ENCODE measurements around the gene PUDP.
"Not testable (repeated sequence)": the region's sequence is repeated elsewhere in the genome, so short reads cannot be mapped to it uniquely, and the experiment has no call there.

PUDP gene

DNA sequence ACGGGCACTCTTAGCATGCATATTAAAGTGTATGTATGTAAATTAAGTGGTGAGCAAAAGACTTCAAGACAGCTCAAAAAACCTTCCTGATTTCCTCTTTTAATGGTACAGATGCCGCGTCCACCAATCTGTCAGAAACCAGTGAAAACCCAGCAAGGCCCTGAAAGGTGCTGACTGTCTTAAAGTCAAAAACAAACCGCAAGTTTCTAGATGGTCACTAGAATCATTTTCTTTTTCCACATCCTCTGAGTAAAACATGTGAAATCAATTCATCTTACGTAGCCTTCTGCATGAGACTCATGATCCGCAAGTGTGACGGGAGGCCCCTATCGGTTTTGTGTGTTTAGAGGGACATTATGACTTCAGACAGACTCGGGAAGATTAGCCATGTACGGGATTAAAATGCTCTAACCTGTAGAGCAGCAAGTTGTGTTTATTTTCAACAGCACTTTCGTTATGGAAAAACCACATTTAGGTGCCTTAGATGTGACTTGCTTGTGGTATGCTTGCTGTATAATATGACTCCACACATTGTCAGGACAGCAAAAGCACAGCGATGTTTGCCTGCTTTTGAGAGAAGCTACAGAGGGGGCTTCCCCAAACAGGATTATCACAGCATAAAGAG lies 88.6 kb downstream of the PUDP start:
- no peaks in the 10 kb centered on the region for H3K27me3 ChIP-seq (ENCODE audit: control insufficient read depth, insufficient read depth, low read length)
- no peaks in the 10 kb centered on the region for H3K4me1 ChIP-seq (ENCODE audit: control insufficient read depth, insufficient read depth, low read length)
- H3K9me3 ChIP-seq (ENCODE audit: control insufficient read depth, insufficient read depth, low read length): no peaks in the 10 kb centered on the region
- peaks cover 11% of the 10 kb centered on the region for H3K36me3 ChIP-seq (ENCODE audit: control insufficient read depth, insufficient read depth, low read length)
- H3K27ac ChIP-seq (ENCODE audit: low read depth, low read length): no peak overlapping the region
- H3K9ac ChIP-seq (ENCODE audit: low read depth, low read length): no peak overlapping the region
- no peak overlapping the region for H3K4me3 ChIP-seq (ENCODE audit: low read depth, low read length)

DNA sequence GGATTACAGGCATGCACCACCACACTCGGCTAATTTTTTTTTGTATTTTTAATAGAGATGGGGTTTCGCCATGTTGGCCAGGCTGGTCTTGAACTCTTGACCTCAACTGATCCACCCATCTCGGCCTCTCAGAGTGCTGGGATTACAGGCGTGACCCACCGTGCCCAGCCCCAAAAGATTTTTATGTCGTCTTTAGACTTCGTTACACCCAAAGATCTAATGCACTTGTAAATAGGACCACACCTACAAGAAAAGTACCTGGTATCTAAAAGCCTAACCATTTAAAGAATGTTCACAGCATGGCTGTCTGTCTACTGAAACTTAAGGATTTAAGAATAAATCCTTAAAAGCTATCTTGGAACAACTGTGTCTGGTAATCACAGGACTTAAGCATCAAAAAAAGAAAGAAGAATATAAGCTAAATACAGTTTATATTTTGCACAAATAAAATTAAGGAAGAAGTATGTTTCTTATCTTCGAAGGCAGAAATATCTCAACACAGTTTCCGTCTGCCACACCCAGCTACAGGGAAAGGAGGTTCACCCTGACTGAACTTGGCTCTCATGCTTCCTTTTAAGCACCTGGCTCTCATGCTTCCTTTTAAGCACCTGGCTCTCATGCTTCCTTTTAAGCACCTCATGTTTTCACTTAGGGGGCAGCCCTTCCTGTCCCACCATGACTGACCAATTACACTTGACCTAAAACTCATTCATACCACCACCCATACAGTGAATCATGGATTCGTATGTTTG lies 92.4 kb downstream of the PUDP start:
- H3K9me3 ChIP-seq (ENCODE audit: control insufficient read depth, insufficient read depth, low read length): no peaks in the 10 kb centered on the region
- no peak overlapping the region for H3K9ac ChIP-seq (ENCODE audit: low read depth, low read length)
- H3K4me3 ChIP-seq (ENCODE audit: low read depth, low read length): no peak overlapping the region
- no peaks in the 10 kb centered on the region for H3K4me1 ChIP-seq (ENCODE audit: control insufficient read depth, insufficient read depth, low read length)
- H3K27ac ChIP-seq (ENCODE audit: low read depth, low read length): no peak overlapping the region
- no peaks in the 10 kb centered on the region for H3K27me3 ChIP-seq (ENCODE audit: control insufficient read depth, insufficient read depth, low read length)
- H3K36me3 ChIP-seq (ENCODE audit: control insufficient read depth, insufficient read depth, low read length): peaks cover 11% of the 10 kb centered on the region

DNA sequence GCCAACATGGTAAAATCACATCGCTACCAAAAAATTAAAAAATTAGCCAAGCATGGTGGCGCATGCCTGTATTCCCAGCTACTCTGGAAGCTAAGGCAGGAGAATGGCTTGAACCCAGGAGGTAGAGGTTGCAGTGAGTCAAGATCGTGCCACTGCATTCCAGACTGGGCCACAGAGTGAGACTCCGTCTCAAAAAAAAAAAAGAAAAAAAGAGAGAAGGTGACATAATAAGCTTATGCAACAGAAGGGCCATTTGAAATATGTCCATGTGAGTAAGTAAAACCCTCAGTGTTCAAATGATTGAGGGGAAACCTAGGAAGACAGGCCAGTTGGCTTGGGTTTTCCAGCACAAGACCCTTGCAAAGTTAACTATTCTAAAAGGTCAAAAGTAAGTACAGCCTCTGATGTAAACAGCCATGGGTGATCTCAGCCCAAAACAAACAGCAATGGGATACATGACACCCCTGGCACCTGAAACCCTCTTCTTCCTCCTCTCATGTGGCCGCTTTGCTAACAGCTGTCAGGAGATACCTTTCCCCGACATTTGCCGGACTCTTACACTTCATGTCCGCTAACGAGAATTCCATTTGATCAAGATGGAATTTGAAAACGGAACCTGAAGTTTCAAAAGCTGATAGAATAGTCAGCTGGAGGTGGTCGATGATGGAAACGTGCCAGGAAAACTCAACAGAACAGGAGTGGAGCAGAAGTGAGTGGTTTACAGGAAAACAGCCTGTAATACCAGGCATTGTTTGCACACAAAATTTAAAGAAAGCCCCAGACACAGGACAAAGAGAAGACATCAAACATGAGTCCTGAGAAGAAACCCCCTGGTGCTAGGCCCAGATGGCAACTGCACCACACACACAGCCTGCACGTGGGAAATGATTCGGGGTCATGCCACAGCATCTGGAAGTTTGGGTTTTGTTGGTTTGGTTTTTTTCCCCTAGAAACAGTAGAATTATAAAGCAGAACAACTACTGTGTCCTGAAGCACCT lies 93.4 kb downstream of the PUDP start:
- H3K9me3 ChIP-seq (ENCODE audit: control insufficient read depth, insufficient read depth, low read length): no peaks in the 10 kb centered on the region
- no peak overlapping the region for H3K9ac ChIP-seq (ENCODE audit: low read depth, low read length)
- H3K36me3 ChIP-seq (ENCODE audit: control insufficient read depth, insufficient read depth, low read length): peaks cover 16% of the 10 kb centered on the region
- H3K4me1 ChIP-seq (ENCODE audit: control insufficient read depth, insufficient read depth, low read length): no peaks in the 10 kb centered on the region
- H3K27me3 ChIP-seq (ENCODE audit: control insufficient read depth, insufficient read depth, low read length): no peaks in the 10 kb centered on the region
- no peak overlapping the region for H3K4me3 ChIP-seq (ENCODE audit: low read depth, low read length)
- H3K27ac ChIP-seq (ENCODE audit: low read depth, low read length): no peak overlapping the region

DNA sequence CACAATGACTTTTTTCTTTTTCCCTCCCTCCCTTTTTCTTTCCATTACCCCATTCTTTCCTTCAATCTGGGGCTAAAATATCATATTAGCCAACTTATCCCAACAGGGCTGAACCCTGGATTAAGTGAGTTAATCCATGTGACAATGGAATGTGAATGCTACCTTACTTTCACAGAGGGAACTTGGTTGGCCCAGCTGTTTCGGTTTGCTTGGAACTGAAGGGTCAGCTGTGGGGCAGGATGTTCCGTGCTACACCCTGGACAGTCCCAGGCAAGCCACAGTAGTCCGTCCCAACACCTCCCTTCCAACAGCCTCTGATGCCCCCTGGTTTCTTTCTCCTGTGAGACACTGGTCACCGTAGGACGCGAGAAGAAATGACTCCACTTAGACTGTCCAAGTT lies 95.4 kb downstream of the PUDP start:
- Histone ChIP-seq H3K27me3 (ENCODE audit: control insufficient read depth, insufficient read depth, low read length) (no peaks in the 10 kb centered on the region), H3K27ac (ENCODE audit: low read depth, low read length) (no peak overlapping the region), H3K36me3 (ENCODE audit: control insufficient read depth, insufficient read depth, low read length) (peaks cover 15% of the 10 kb centered on the region), H3K4me1 (ENCODE audit: control insufficient read depth, insufficient read depth, low read length) (no peaks in the 10 kb centered on the region), H3K9ac (ENCODE audit: low read depth, low read length) (no peak overlapping the region), H3K4me3 (ENCODE audit: low read depth, low read length) (no peak overlapping the region), H3K9me3 (ENCODE audit: control insufficient read depth, insufficient read depth, low read length) (no peaks in the 10 kb centered on the region)

DNA sequence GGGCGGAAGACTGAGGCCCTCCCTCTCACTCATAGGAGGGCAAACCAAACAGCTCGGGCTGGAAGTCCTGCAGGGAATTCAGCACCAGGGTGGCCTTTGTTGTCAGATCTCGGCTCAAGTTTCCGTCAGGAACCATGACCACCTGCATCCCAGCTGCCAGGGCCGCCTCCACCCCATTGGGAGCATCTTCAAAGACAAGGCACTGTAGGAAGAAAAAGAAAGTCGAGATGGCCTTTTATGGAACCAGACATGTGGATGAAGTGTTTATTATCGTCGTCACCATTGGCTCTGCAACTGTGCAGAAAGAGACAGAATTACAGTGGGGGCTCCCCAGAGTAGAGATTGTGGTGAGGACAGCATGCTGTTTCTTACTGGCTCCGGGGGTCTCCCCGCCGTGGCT lies 97.7 kb downstream of the PUDP start:
- Histone ChIP-seq H3K27me3 (ENCODE audit: control insufficient read depth, insufficient read depth, low read length) (no peaks in the 10 kb centered on the region), H3K36me3 (ENCODE audit: control insufficient read depth, insufficient read depth, low read length) (peaks cover 5% of the 10 kb centered on the region)

DNA sequence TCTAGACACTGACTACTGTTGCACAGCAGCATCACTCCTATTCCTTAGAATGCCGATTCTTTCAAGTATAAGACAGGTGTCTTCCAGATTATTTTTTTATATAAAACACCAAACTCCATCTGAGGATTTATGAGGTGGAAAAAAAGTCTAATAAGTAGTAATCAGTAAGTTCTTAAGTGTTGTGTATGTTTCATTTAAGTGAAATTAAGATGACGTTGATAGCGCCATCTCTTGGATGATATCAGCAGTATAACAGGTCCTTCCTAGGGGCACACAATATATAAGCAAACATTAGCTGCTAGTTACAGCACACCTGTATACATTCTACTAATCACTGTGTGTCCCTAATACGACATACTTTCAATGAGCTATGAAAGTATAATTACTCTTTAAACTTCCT lies 100.0 kb downstream of the PUDP start:
- Histone ChIP-seq H3K36me3 (ENCODE audit: control insufficient read depth, insufficient read depth, low read length) (peaks cover 5% of the 10 kb centered on the region), H3K4me1 (ENCODE audit: control insufficient read depth, insufficient read depth, low read length) (no peaks in the 10 kb centered on the region), H3K27me3 (ENCODE audit: control insufficient read depth, insufficient read depth, low read length) (no peaks in the 10 kb centered on the region), H3K27ac (ENCODE audit: low read depth, low read length) (no peak overlapping the region), H3K4me3 (ENCODE audit: low read depth, low read length) (no peak overlapping the region), H3K9me3 (ENCODE audit: control insufficient read depth, insufficient read depth, low read length) (no peaks in the 10 kb centered on the region), H3K9ac (ENCODE audit: low read depth, low read length) (no peak overlapping the region)

More for the DNA sequence above, 97.7 kb downstream of the PUDP start:
- H3K4me1 ChIP-seq (ENCODE audit: control insufficient read depth, insufficient read depth, low read length): no peaks in the 10 kb centered on the region
- no peaks in the 10 kb centered on the region for H3K9me3 ChIP-seq (ENCODE audit: control insufficient read depth, insufficient read depth, low read length)
- H3K4me3 ChIP-seq (ENCODE audit: low read depth, low read length): no peak overlapping the region
- H3K9ac ChIP-seq (ENCODE audit: low read depth, low read length): no peak overlapping the region
- no peak overlapping the region for H3K27ac ChIP-seq (ENCODE audit: low read depth, low read length)

DNA sequence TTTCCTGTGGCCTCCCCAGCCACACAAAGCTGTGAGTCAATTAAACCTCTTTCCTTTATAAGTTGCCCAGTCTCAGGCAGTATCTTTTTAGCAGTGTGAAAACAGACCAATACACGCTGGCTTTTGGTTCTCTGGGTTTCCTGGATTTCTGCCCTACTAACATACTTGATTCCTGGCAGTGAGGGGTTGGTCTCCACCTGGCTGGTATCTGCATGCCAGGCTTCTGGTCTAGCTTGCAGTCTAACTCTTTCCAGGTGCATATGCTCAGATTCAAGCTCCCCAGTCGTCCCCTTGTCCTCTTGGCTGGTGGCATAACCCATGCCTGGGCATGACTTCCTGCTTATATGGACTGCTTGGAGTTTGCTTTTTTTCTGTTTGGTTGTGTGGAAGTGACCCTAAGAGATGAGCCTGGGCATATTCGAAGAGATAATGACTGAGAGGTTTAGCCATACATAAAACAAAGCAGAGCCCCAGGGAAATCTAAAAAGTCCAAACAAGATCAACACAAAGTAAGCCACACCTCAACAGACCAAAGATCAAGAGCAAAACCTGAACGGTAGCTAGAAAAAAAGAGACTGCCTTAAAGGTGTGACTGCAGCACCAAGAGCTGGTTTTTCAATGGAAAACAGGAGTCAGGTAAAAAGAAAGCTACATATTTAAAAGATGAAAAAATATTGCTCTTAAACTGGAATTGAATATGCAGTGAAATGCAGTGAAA lies 102.6 kb downstream of the PUDP start:
- Histone ChIP-seq H3K4me1 (ENCODE audit: control insufficient read depth, insufficient read depth, low read length) (peaks cover 4% of the 10 kb centered on the region; the same call in 1 of the 2 replicates), H3K9ac (ENCODE audit: low read depth, low read length) (no peak overlapping the region), H3K27ac (ENCODE audit: low read depth, low read length) (no peak overlapping the region), H3K4me3 (ENCODE audit: low read depth, low read length) (no peak overlapping the region), H3K27me3 (ENCODE audit: control insufficient read depth, insufficient read depth, low read length) (no peaks in the 10 kb centered on the region), H3K36me3 (ENCODE audit: control insufficient read depth, insufficient read depth, low read length) (peaks cover 5% of the 10 kb centered on the region), H3K9me3 (ENCODE audit: control insufficient read depth, insufficient read depth, low read length) (no peaks in the 10 kb centered on the region)

DNA sequence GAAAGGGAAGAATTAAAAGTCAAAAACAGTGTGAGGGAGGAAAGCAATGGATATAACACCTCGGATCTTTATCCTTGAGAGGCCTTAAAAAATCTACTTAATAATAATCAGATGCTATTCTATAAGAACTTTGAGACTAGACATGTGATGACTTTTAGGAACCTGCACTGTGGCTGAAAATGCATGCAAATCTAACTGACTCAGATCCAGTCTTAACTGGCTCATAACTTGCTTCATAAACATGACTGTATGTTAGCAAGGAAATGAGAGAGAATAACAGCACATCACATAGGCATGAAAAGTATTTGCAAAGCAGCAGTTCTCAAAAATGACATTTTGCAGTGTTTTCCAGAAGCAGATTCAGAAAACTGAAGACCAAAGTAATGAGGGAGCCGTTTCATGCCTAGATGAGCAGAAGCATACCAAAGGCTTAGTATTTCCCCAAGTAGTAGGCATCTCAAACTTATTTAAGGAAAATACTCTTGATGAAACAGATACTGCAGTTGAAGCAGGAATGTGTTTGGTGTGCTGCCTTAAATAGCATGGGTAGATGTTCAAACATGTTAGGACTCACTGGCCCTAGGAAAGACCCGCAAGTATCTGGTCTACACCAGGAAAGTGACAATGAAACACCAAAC lies 104.0 kb downstream of the PUDP start:
- not testable (repeated sequence) for H3K27ac ChIP-seq (ENCODE audit: low read depth, low read length); H3K9me3 ChIP-seq (ENCODE audit: control insufficient read depth, insufficient read depth, low read length); H3K4me3 ChIP-seq (ENCODE audit: low read depth, low read length); H3K9ac ChIP-seq (ENCODE audit: low read depth, low read length); H3K36me3 ChIP-seq (ENCODE audit: control insufficient read depth, insufficient read depth, low read length); H3K27me3 ChIP-seq (ENCODE audit: control insufficient read depth, insufficient read depth, low read length); H3K4me1 ChIP-seq (ENCODE audit: control insufficient read depth, insufficient read depth, low read length)

DNA sequence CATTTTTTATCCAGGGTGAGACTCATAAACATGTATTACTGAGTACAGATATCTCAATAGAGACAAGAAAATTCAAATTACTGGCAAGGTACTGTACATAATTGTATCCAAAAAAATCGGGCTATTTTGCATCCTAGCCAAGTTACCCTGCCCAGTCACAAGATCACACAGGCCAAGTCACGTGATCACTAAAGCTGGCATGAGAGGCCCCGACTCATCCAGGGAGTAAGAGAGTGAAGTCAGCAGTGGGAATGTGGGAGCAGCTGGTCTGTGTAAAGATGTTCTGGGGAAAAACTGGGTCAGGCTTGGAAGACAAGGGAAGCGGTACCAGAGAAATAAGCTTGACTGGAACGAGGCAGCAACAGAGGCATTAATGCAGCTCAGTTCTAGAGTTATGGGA lies 119.7 kb downstream of the PUDP start:
- Histone ChIP-seq H3K27ac (ENCODE audit: low read depth, low read length) (no peak overlapping the region), H3K4me3 (ENCODE audit: low read depth, low read length) (no peak overlapping the region), H3K4me1 (ENCODE audit: control insufficient read depth, insufficient read depth, low read length) (no peaks in the 10 kb centered on the region), H3K36me3 (ENCODE audit: control insufficient read depth, insufficient read depth, low read length) (no peaks in the 10 kb centered on the region), H3K9ac (ENCODE audit: low read depth, low read length) (no peak overlapping the region), H3K9me3 (ENCODE audit: control insufficient read depth, insufficient read depth, low read length) (no peaks in the 10 kb centered on the region), H3K27me3 (ENCODE audit: control insufficient read depth, insufficient read depth, low read length) (no peaks in the 10 kb centered on the region)

DNA sequence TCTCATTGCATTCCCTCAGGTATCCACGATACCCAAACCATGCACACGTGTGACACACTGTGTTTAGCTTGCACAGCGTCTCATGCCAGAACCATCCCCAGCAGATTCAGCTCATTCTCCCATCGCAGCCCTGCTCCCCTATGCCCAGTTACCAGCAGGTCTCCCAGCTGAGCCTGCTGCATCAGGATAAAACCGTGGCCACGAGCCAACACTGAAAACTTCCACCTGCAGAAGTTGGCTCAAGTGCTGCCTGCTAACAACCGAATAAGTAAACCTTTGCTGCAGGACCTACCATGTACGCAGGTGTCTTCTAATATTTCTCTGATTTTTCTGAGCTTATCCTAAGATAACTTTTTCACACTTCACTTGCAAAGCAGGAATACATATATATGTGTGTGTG lies 120.9 kb downstream of the PUDP start:
- H3K27me3 ChIP-seq (ENCODE audit: control insufficient read depth, insufficient read depth, low read length): no peaks in the 10 kb centered on the region
- no peaks in the 10 kb centered on the region for H3K36me3 ChIP-seq (ENCODE audit: control insufficient read depth, insufficient read depth, low read length)
- no peaks in the 10 kb centered on the region for H3K4me1 ChIP-seq (ENCODE audit: control insufficient read depth, insufficient read depth, low read length)
- H3K9ac ChIP-seq (ENCODE audit: low read depth, low read length): no peak overlapping the region
- H3K27ac ChIP-seq (ENCODE audit: low read depth, low read length): no peak overlapping the region
- no peaks in the 10 kb centered on the region for H3K9me3 ChIP-seq (ENCODE audit: control insufficient read depth, insufficient read depth, low read length)
- no peak overlapping the region for H3K4me3 ChIP-seq (ENCODE audit: low read depth, low read length)
